22Rv1 (cell line): ENCODE measurements around the gene CSF3.

Experiments used
- H3K27ac ChIP-seq: fragments of 450-650 bp; 2 replicates; pipeline ENCODE4 v1.5.1; 2017
- CTCF ChIP-seq: fragments of 450-650 bp; IDR thresholded peaks from 2 replicates; pipeline ENCODE4 v1.5.1; 2017; ENCODE audit warnings: mild to moderate bottlenecking
- ZFX ChIP-seq: fragments of 450-650 bp; IDR thresholded peaks from 2 replicates; pipeline ENCODE4 v1.6.1; 2017; ENCODE audit warnings: antibody characterized with exemption, borderline replicate concordance

The CSF3 gene

GRCh38 chr17:40014375-40014980 is 762 bp upstream of the CSF3 start:
- H3K27ac ChIP-seq = no peak overlapping the region
- TF ChIP-seq ZFX = no peak
- TF ChIP-seq CTCF = no peak

- H3K27ac ChIP-seq = no peak overlapping the region
- TF ChIP-seq ZFX (no peak), CTCF (no peak)
These were observed 1.1 kb downstream of the CSF3 start for GRCh38 chr17:40015998-40016985.

- TF ChIP-seq CTCF (no peak), ZFX (no peak)
- no peak overlapping the region for H3K27ac ChIP-seq
These were observed 2.3 kb downstream of the CSF3 start for GRCh38 chr17:40017422-40018080.

GRCh38 chr17:40018211-40019121 is 3.2 kb downstream of the CSF3 start:
- TF ChIP-seq ZFX (no peak), CTCF (no peak)
- H3K27ac ChIP-seq = no peak overlapping the region

GRCh38 chr17:40019140-40019991 is 4.1 kb downstream of the CSF3 start:
- H3K27ac ChIP-seq = no peak overlapping the region
- TF ChIP-seq CTCF = no peak
- no peak for TF ChIP-seq ZFX

- no peak overlapping the region for H3K27ac ChIP-seq
- TF ChIP-seq ZFX (no peak), CTCF (no peak)
These were observed 4.9 kb downstream of the CSF3 start for GRCh38 chr17:40020146-40020545.
